H1 (cell line): ENCODE results near the gene TMEM271. TPM values are rescaled to one million over a fixed set of nuclear protein-coding genes. Genes with fewer than 3 reads are reported as not detected.

Experiments
- CTCF ChIA-PET: fragments of 300-600 bp; sonication (Branson Sonifier 250); formaldehyde crosslinking; loops from one replicate; lab custom pipeline; 2021; ENCODE audit not compliant: partially characterized antibody; lab: Charles Lee
- POLR2A ChIA-PET: fragments of 300-600 bp; sonication (Branson Sonifier 250); formaldehyde crosslinking; loops from one replicate; lab custom pipeline; 2021; ENCODE audit warnings: inconsistent platforms; ENCODE audit not compliant: partially characterized antibody; lab: Charles Lee
- DNase-seq, 2 experiments: peaks; one replicate each; pipeline versions ENCODE4 v3.0.0 to v3.0.0-alpha.2; 2010 to 2022; ENCODE audit warnings: low spot score in 2 of 2, low read depth in 1 of 2, mixed read lengths in 1 of 2
- FAIRE-seq: peaks from 2 replicates; lab custom pipeline; 2011; peaks lifted over from hg19 to GRCh38; lab: Jason Lieb, UNC
- H2AFZ ChIP-seq: 2 replicates; pipeline ENCODE4 v1.8.1; 2012; ENCODE audit warnings: low read length, inconsistent platforms
- H2AK5ac ChIP-seq: 2 replicates; pipeline ENCODE4 v1.6.1; 2013; ENCODE audit warnings: low read depth, low read length
- H2BK120ac ChIP-seq: replicated peaks from 2 replicates; pipeline ENCODE3; 2013; ENCODE audit warnings: low read depth, low read length, inconsistent platforms
- H2BK12ac ChIP-seq: 2 replicates; pipeline ENCODE4 v1.6.1; 2013; ENCODE audit warnings: low read depth, low read length
- H2BK15ac ChIP-seq: 2 replicates; pipeline ENCODE4 v1.6.1; 2013; ENCODE audit warnings: low read length
- H2BK20ac ChIP-seq: 2 replicates; pipeline ENCODE4 v1.6.1; 2013; ENCODE audit warnings: low read length
- H2BK5ac ChIP-seq: 2 replicates; pipeline ENCODE4 v1.6.1; 2013; ENCODE audit warnings: low read depth, low read length
- H3K14ac ChIP-seq: 2 replicates; pipeline ENCODE4 v1.6.1; 2013; ENCODE audit warnings: inconsistent platforms; ENCODE audit not compliant: insufficient read length
- H3K18ac ChIP-seq: 2 replicates; pipeline ENCODE4 v1.6.1; 2013; ENCODE audit warnings: low read length; ENCODE audit errors: extremely low read depth
- H3K23ac ChIP-seq: 2 replicates; pipeline ENCODE4 v1.6.1; 2013; ENCODE audit warnings: inconsistent platforms; ENCODE audit not compliant: insufficient read length
- H3K23me2 ChIP-seq: 2 replicates; pipeline ENCODE4 v1.6.1; 2013; ENCODE audit warnings: low read depth, low read length
- H3K27ac ChIP-seq: 2 replicates; pipeline ENCODE4 v1.6.1; 2011; ENCODE audit warnings: low read depth, low read length, inconsistent platforms
- H3K27me3 ChIP-seq, 4 experiments: replicated peaks in 1 of 4; 1 replicate in 1 of 4; 2 replicates in 3 of 4; pipeline versions ENCODE4 v1.6.1 to v1.8.1; 2011 to 2013; ENCODE audit warnings: low read length in 3 of 4, mild to moderate bottlenecking in 3 of 4, inconsistent platforms in 2 of 4, mixed read lengths in 2 of 4, moderate library complexity in 1 of 4; ENCODE audit not compliant: control insufficient read depth in 3 of 4, insufficient read depth in 3 of 4; ENCODE audit errors: extremely low read depth in 1 of 4
- H3K36me3 ChIP-seq, 4 experiments: 2 replicates each; pipeline versions ENCODE4 v1.6.1 to v1.8.1; 2011 to 2013; ENCODE audit warnings: mild to moderate bottlenecking in 4 of 4, low read length in 3 of 4, moderate library complexity in 2 of 4, control low read depth in 1 of 4, inconsistent platforms in 1 of 4; ENCODE audit not compliant: insufficient read depth in 4 of 4, control insufficient read depth in 2 of 4
- H3K4ac ChIP-seq: replicated peaks from 2 replicates; pipeline ENCODE3; 2013; ENCODE audit warnings: low read length, low read depth, mixed read lengths, inconsistent platforms; ENCODE audit not compliant: insufficient read length
- H3K4me1 ChIP-seq, 4 experiments: replicated peaks in 1 of 4; 1 replicate in 1 of 4; 2 replicates in 3 of 4; pipeline versions ENCODE4 v1.6.1 to v1.8.1; 2011 to 2013; ENCODE audit warnings: low read length in 3 of 4, inconsistent platforms in 2 of 4, mixed read lengths in 1 of 4; ENCODE audit not compliant: insufficient read depth in 4 of 4, control insufficient read depth in 3 of 4
- H3K4me2 ChIP-seq, 2 experiments: 2 replicates each; pipeline versions ENCODE4 v1.6.1 to v1.8.1; 2011 to 2013; ENCODE audit warnings: low read depth in 2 of 2, low read length in 2 of 2, control low read depth in 1 of 2, inconsistent platforms in 1 of 2, mild to moderate bottlenecking in 1 of 2; ENCODE audit not compliant: insufficient read depth in 1 of 2
- H3K4me3 ChIP-seq, 4 experiments: fragments of 200-600, 300-600 bp in 1 of 4; sonication (generic), shearing (Covaris generic), sonication (Bioruptor Twin) in 1 of 4; 2 replicates each; pipeline versions ENCODE4 v1.5.1 to v1.8.1; 2011 to 2016; ENCODE audit warnings: low read length in 4 of 4, low read depth in 3 of 4, control low read depth in 2 of 4, inconsistent platforms in 2 of 4, mild to moderate bottlenecking in 2 of 4, mixed read lengths in 1 of 4, moderate library complexity in 1 of 4; ENCODE audit not compliant: insufficient read depth in 2 of 4; ENCODE audit errors: extremely low read depth in 1 of 4
- H3K56ac ChIP-seq: replicated peaks from 2 replicates; pipeline ENCODE3; 2013; ENCODE audit warnings: low read depth, mild to moderate bottlenecking, mixed read lengths, low read length, inconsistent platforms; ENCODE audit not compliant: insufficient read length
- H3K79me1 ChIP-seq: 2 replicates; pipeline ENCODE4 v1.6.1; 2013; ENCODE audit warnings: low read depth, low read length, control low read depth
- H3K79me2 ChIP-seq, 2 experiments: 2 replicates each; pipeline versions ENCODE4 v1.6.1 to v1.8.1; 2012 to 2013; ENCODE audit warnings: low read length in 2 of 2, mild to moderate bottlenecking in 2 of 2, inconsistent platforms in 1 of 2; ENCODE audit not compliant: insufficient read depth in 2 of 2, control insufficient read depth in 1 of 2
- H3K9ac ChIP-seq, 4 experiments: replicated peaks in 1 of 4; 1 replicate in 1 of 4; 2 replicates in 3 of 4; pipeline versions ENCODE4 v1.6.1 to v1.8.1; 2011 to 2013; ENCODE audit warnings: low read depth in 3 of 4, low read length in 3 of 4, control low read depth in 2 of 4, mild to moderate bottlenecking in 2 of 4, moderate library complexity in 2 of 4, inconsistent platforms in 1 of 4; ENCODE audit errors: extremely low read depth in 1 of 4
- H3K9me3 ChIP-seq, 2 experiments: 2 replicates each; pipeline versions ENCODE4 v1.6.1 to v1.8.1; 2012 to 2013; ENCODE audit warnings: mild to moderate bottlenecking in 2 of 2, moderate library complexity in 2 of 2, control low read depth in 1 of 2, inconsistent platforms in 1 of 2, low read depth in 1 of 2, low read length in 1 of 2, mixed read lengths in 1 of 2; ENCODE audit not compliant: insufficient read depth in 2 of 2
- H4K20me1 ChIP-seq, 2 experiments: replicated peaks in 1 of 2; 2 replicates each; pipeline versions ENCODE3 to v1.8.1; 2011 to 2013; ENCODE audit warnings: inconsistent platforms in 2 of 2, low read length in 2 of 2, mild to moderate bottlenecking in 1 of 2; ENCODE audit not compliant: insufficient read depth in 2 of 2, control insufficient read depth in 1 of 2
- H4K5ac ChIP-seq: 2 replicates; pipeline ENCODE4 v1.6.1; 2013; ENCODE audit warnings: low read length, low read depth, mixed read lengths, inconsistent platforms; ENCODE audit not compliant: insufficient read length
- H4K8ac ChIP-seq: 2 replicates; pipeline ENCODE4 v1.8.0; 2013; ENCODE audit warnings: mild to moderate bottlenecking, moderate library complexity, low read length, inconsistent platforms; ENCODE audit not compliant: insufficient read depth; ENCODE audit errors: extremely low read depth
- H4K91ac ChIP-seq: replicated peaks from 2 replicates; pipeline ENCODE3; 2013; ENCODE audit warnings: low read length, mixed read lengths, inconsistent platforms; ENCODE audit not compliant: insufficient read length
- ASH2L ChIP-seq: fragments of 200-600, 300-600 bp; sonication (generic); IDR thresholded peaks from one replicate; pipeline ENCODE4 v1.7.1; 2017; ENCODE audit warnings: low read length
- ATF3 ChIP-seq: IDR thresholded peaks from 2 replicates; pipeline ENCODE4 v1.6.1; 2011; ENCODE audit warnings: low read depth, mild to moderate bottlenecking, low read length; ENCODE audit not compliant: insufficient read depth
- CEBPB ChIP-seq: IDR thresholded peaks from 2 replicates; pipeline ENCODE4 v1.6.1; 2012; ENCODE audit warnings: low read depth, low read length
- EGR1 ChIP-seq: IDR thresholded peaks from 2 replicates; pipeline ENCODE4 v1.6.1; 2011; ENCODE audit warnings: low read depth, low read length, borderline replicate concordance
- EZH2 ChIP-seq: fragments of 200-600 bp; sonication (generic); IDR thresholded peaks from 2 replicates; pipeline ENCODE4 v1.7.1; 2012; ENCODE audit warnings: low read depth, mild to moderate bottlenecking, moderate library complexity, low read length, inconsistent platforms; ENCODE audit not compliant: severe bottlenecking
- PHF8 ChIP-seq: fragments of 200-600 bp; sonication (generic); conservative IDR thresholded peaks from 2 replicates; pipeline ENCODE4 v1.7.1; 2012; ENCODE audit warnings: low read depth, mild to moderate bottlenecking, inconsistent platforms, low read length, moderate library complexity
- POLR2A ChIP-seq, 2 experiments: IDR thresholded peaks; 1 replicate in 1 of 2; 2 replicates in 1 of 2; pipeline ENCODE4 v1.6.1; 2011; ENCODE audit warnings: low read depth in 2 of 2, low read length in 2 of 2, mild to moderate bottlenecking in 2 of 2; ENCODE audit errors: control extremely low read depth in 1 of 2
- POU5F1 ChIP-seq: IDR thresholded peaks from 2 replicates; pipeline ENCODE4 v1.6.1; 2011; ENCODE audit warnings: low read depth, mild to moderate bottlenecking, low read length, moderate library complexity
- YY1 ChIP-seq: IDR thresholded peaks from 2 replicates; pipeline ENCODE4 v1.6.1; 2011; ENCODE audit warnings: low read depth, mild to moderate bottlenecking, low read length
- WGBS, 2 experiments: shearing (Covaris generic) in 1 of 2; methylation state at CpG; one replicate each; pipeline versions ENCODE4 v1.1.6 to v1.1.7; 2013 to 2015; ENCODE audit warnings: low lambda C conversion rate in 2 of 2, mixed read lengths in 2 of 2, inconsistent platforms in 1 of 2, low coverage in 1 of 2, missing lambda C conversion rate in 1 of 2; ENCODE audit not compliant: insufficient replicate concordance in 2 of 2, insufficient coverage in 1 of 2, insufficient read length in 1 of 2; ENCODE audit errors: extremely low coverage in 1 of 2, missing lambda C conversion rate in 1 of 2; 5-methylcytosine and 5-hydroxymethylcytosine counted together
- polyA plus RNA-seq, 7 experiments: library from polyadenylated mRNA; depleted of rRNA in 3 of 7; stranded (reverse) in 5 of 7; unstranded in 2 of 7; fragments of >200 nt in 5 of 7; fragments of 200-250 nt in 2 of 7; gene quantifications; 1 replicate in 5 of 7; 2 replicates in 1 of 7; 4 replicates in 1 of 7; pipeline versions ENCODE4 v1.2.1 to v1.2.3, GENCODE V29; 2011 to 2013; ENCODE audit warnings: missing spikeins in 2 of 7, mixed read lengths in 2 of 7
- total RNA-seq: library from RNA; stranded (reverse); fragmentation: NEBNext Ultra II Directional; extraction: Animal tissue kit (Norgen Biotek cat#: 25700); gene quantifications from 2 replicates; pipeline ENCODE4 v1.2.1, GENCODE V29; 2021

The TMEM271 gene
- total and polyA plus RNA-seq, 2 of the 8 experiments (the other 6 are each of a cell fraction or from before 2014, with no cell fraction given): 0.08 to 0.35 TPM

DNA sequence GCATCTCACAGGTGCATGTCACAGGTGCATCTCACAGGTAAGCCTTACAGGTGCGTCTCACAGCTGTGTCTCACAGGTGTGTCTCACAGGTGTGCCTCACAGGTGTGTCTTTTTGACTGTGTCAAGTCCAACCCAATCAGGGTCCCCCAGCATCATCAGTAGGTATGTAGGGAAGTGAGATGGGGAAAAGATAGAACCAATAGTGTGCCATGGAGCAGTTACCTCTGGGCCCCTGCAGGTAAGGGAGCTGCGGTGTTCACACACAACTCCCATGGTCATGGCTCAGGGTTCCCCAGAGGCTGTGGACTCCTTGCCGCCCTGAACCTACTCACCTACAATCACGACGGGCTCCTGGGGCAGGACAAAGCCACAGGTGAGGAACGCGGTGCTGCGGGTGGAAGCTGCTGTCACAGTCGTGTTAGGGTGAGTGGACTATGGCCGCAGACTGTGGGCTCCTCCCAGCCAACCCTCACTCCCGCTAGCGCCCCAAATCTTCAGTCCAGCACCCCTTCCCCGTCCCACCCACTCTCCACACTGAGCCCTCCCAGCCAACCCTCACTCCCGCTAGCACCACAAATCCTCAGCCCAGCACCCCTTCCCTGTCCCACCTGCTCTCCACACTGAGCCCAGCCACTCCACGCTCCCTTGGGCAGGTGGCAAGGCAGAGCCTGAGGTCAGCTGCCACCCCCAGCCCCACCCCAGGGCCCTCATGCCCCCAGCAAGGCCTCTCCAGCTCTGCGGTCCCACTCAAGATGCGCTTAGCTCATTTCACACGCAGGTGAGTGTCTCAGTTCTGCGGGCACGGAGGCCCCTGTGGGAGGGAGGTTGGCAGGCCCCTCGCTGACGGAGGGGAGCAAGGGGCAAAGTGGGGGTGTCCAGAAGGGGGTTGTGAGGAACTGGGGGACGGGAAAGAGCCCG, 47.2 kb upstream of the TMEM271 start:
- Histone ChIP-seq H2BK20ac (no peak overlapping the region), H4K5ac (no peak overlapping the region), H3K4ac (no peak overlapping the region), H4K91ac (peak overlapping the region; percentile 42), H2BK12ac (0 out of 2 replicates have a peak overlapping the region, but pooled peaks have one; percentile 60), H3K4me2 (no peak overlapping the region), H3K23me2 (no peaks in the 10 kb centered on the region), H2BK15ac (no peak overlapping the region), H4K8ac (no peak overlapping the region; the same call in 1 of the 2 replicates), H3K18ac (no peak overlapping the region), H3K27me3 (peaks cover 0 to 2% (median 0%) of the 10 kb centered on the region in 4 experiments; a peak in 1 of 7 replicates), H2AK5ac (no peak overlapping the region), H3K56ac (no peak overlapping the region), H3K79me1 (no peaks in the 10 kb centered on the region; the same call in 1 of the 2 replicates), H3K36me3 (no peaks in the 10 kb centered on the region), H3K79me2 (no peaks in the 10 kb centered on the region), H4K20me1 (peaks cover 0 to 3% of the 10 kb centered on the region in 2 experiments), H3K9ac (peak overlapping the region in 1 of 4 experiments; percentile 14; a peak in 2 of 7 replicates), H3K27ac (no peak overlapping the region), H3K23ac (no peak overlapping the region), H3K4me3 (no peak overlapping the region), H3K4me1 (peaks cover 0 to 18% (median 8%) of the 10 kb centered on the region in 4 experiments; a peak in 5 of 7 replicates), H3K9me3 (no peaks in the 10 kb centered on the region), H2AFZ (no peak overlapping the region), H2BK120ac (no peak overlapping the region), H2BK5ac (no peak overlapping the region), H3K14ac (no peak overlapping the region)
- 87% methylated on average over 14 of the region's 24 CpGs; no CpG with 5 or more reads in 1 of the 2 experiments for WGBS, 2 experiments
- TF ChIP-seq PHF8 (no peak), ASH2L (no peak), YY1 (no peak), ATF3 (no peak), POU5F1 (no peak), EGR1 (no peak), POLR2A (IDR thresholded peaks at IDR 0.05; ENCODE audit: control extremely low read depth in 1 of 2, low read depth in 2 of 2, low read length in 2 of 2) (no peak), CEBPB (no peak), EZH2 (no peak)
- ChIA-PET CTCF (interaction anchor here (0.9 to 1.1 kb wide), 2 partner anchors 20 to 22 kb away, joined by 3 read pairs; no protein-coding TSS in a partner anchor), POLR2A (no interaction called here)
- DNase-seq (no peak), FAIRE-seq (no peak)
